ENCODE data around the gene EPB41L4B.

DNA sequence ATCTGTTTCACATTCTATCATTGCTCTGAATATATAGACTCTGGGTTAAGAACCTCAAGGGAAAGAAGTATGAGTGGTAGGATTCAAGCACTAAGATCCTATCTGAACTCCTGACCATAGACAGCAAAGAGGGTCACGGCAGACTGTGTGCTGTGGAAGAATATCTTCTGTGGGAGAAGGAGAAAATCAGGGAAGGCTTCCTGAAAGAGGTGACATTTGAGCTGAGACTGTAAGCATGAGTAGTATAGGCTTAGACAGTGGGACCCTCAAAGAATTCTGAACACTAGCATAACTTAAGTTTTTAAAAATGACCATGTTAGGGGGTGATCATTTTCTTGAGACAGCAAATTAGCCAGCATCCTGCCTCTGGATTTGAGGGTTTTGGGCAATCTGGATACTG is 157.7 kb downstream of the EPB41L4B start:
- TF ChIP-seq, protein P1, sequence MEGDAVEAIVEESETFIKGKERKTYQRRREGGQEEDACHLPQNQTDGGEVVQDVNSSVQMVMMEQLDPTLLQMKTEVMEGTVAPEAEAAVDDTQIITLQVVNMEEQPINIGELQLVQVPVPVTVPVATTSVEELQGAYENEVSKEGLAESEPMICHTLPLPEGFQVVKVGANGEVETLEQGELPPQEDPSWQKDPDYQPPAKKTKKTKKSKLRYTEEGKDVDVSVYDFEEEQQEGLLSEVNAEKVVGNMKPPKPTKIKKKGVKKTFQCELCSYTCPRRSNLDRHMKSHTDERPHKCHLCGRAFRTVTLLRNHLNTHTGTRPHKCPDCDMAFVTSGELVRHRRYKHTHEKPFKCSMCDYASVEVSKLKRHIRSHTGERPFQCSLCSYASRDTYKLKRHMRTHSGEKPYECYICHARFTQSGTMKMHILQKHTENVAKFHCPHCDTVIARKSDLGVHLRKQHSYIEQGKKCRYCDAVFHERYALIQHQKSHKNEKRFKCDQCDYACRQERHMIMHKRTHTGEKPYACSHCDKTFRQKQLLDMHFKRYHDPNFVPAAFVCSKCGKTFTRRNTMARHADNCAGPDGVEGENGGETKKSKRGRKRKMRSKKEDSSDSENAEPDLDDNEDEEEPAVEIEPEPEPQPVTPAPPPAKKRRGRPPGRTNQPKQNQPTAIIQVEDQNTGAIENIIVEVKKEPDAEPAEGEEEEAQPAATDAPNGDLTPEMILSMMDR (IDR thresholded peaks at IDR 0.05), result no peak
- no peak for TF ChIP-seq POLR2AphosphoS5 (IDR thresholded peaks at IDR 0.05; ENCODE audit: insufficient read depth in 1 of 2, low read depth in 1 of 2)
- no peak for TF ChIP-seq POLR2A (IDR thresholded peaks at IDR 0.05)
